ENCODE data around the gene KIAA1549. TPM values are rescaled to one million over a fixed set of nuclear protein-coding genes. Genes with fewer than 3 reads are reported as not detected.

KIAA1549 gene
- total and polyA plus RNA-seq, 12 donors, result 0.49 to 2.1 (median 1.6) TPM

- no peaks in the 10 kb centered on the region for H3K36me3 ChIP-seq
- H3K4me3 ChIP-seq, result no peak overlapping the region
- no peak for TF ChIP-seq CTCF (IDR thresholded peaks at IDR 0.05)
- H3K9me3 ChIP-seq, result no peaks in the 10 kb centered on the region
- peak in 7 of 8 donors; percentile 30 to 85 (median 57) for ATAC-seq
- DNase-seq, result no peak
- WGBS, 2 donors, result 49 to 54% methylated on average over 8 of the region's 8 CpGs
- H3K27ac ChIP-seq, result peak overlapping the region in 2 of 10 donors; percentile 20 to 39
- no peaks in the 10 kb centered on the region for H3K27me3 ChIP-seq
- intact Hi-C loops (cut with DNase I), result no loop called here
- peaks cover 0 to 12% (median 2%) of the 10 kb centered on the region in 9 donors for H3K4me1 ChIP-seq
Observed at GRCh38 chr7:138961159-138961558, 20.0 kb downstream of the KIAA1549 start.

GRCh38 chr7:138958391-138958956 lies 22.7 kb downstream of the KIAA1549 start:
- H3K4me1 ChIP-seq, result peaks cover 0 to 12% (median 2%) of the 10 kb centered on the region in 9 donors
- TF ChIP-seq CTCF (IDR thresholded peaks at IDR 0.05), result no peak
- no peaks in the 10 kb centered on the region for H3K36me3 ChIP-seq
- no peak overlapping the region for H3K4me3 ChIP-seq
- intact Hi-C loops (cut with DNase I), result no loop called here
- no peak overlapping the region for H3K27ac ChIP-seq
- H3K27me3 ChIP-seq, result no peaks in the 10 kb centered on the region
- no peaks in the 10 kb centered on the region for H3K9me3 ChIP-seq
- ATAC-seq (peak in 2 of 8 donors; percentile 34 to 35), DNase-seq (no peak)
- WGBS, 2 donors, result 71 to 77% methylated on average over 6 of the region's 6 CpGs

- intact Hi-C loops (cut with DNase I), result no loop called here
- H3K27ac ChIP-seq, result no peak overlapping the region
- 96 to 97% methylated on average over 16 of the region's 16 CpGs for WGBS, 2 donors
Observed at GRCh38 chr7:138957753-138958390, 23.3 kb downstream of the KIAA1549 start.

GRCh38 chr7:138957217-138957616 lies 24.0 kb downstream of the KIAA1549 start:
- H3K27ac ChIP-seq, result no peak overlapping the region

More at GRCh38 chr7:138957753-138958390, 23.3 kb downstream of the KIAA1549 start:
- DNase-seq (no peak), ATAC-seq (no peak)
- Histone ChIP-seq H3K9me3 (no peaks in the 10 kb centered on the region), H3K4me1 (peaks cover 0 to 12% (median 2%) of the 10 kb centered on the region in 9 donors), H3K36me3 (no peaks in the 10 kb centered on the region), H3K27me3 (no peaks in the 10 kb centered on the region), H3K4me3 (no peak overlapping the region)
- TF ChIP-seq CTCF (IDR thresholded peaks at IDR 0.05), result no peak

More at GRCh38 chr7:138957217-138957616, 24.0 kb downstream of the KIAA1549 start:
- intact Hi-C loops (cut with DNase I), result no loop called here
- no peak for ATAC-seq
- DNase-seq, result no peak
- TF ChIP-seq CTCF (IDR thresholded peaks at IDR 0.05), result no peak
- Histone ChIP-seq H3K4me1 (peaks cover 0 to 12% (median 2%) of the 10 kb centered on the region in 9 donors), H3K4me3 (no peak overlapping the region), H3K36me3 (no peaks in the 10 kb centered on the region), H3K27me3 (no peaks in the 10 kb centered on the region), H3K9me3 (no peaks in the 10 kb centered on the region)
- WGBS, 2 donors, result 91 to 94% methylated on average over 3 of the region's 3 CpGs
